ENCODE measurements around the gene CDC123.

- TF ChIP-seq CTCF (conservative IDR thresholded peaks at IDR 0.05; ENCODE audit: low read depth, low read length), result no peak
- no peak for TF ChIP-seq EZH2 (IDR thresholded peaks at IDR 0.05; ENCODE audit: low read length, unreplicated experiment)
- no peak for TF ChIP-seq EZH2phosphoT487 (IDR thresholded peaks at IDR 0.05; ENCODE audit: borderline replicate concordance, low read length)
Measured at GRCh38 chr10:12241810-12242529, 46.0 kb downstream of the CDC123 start.
